CD4-positive, alpha-beta T cell (primary cell): ENCODE measurements around the gene TMEM213. TPM values are rescaled to one million over a fixed set of nuclear protein-coding genes. Genes with fewer than 3 reads are reported as not detected.

Experiments used
- ATAC-seq: fragments of 200-7000 bp; cut with Tn5 transposase; one replicate; pipeline ENCODE4 v1.10.0; 2022; ENCODE audit warnings: mild to moderate bottlenecking; ENCODE audit not compliant: poor library complexity
- CTCF ChIA-PET: fragments of 350-600 bp; sonication (Branson Sonifier 250); formaldehyde crosslinking; loops from one replicate; lab custom pipeline; 2021; ENCODE audit warnings: antibody characterized with exemption, inconsistent platforms; lab: Charles Lee
- POLR2A ChIA-PET: fragments of 350-600 bp; sonication (Branson Sonifier 250); formaldehyde crosslinking; loops from one replicate; lab custom pipeline; 2021; ENCODE audit warnings: antibody characterized with exemption, inconsistent platforms; lab: Charles Lee
- DNase-seq, 14 experiments: peaks; one replicate each; pipeline ENCODE4 v3.0.0-alpha.2; 2013 to 2020; ENCODE audit warnings: mixed read lengths in 2 of 14
- H3K27ac ChIP-seq, 2 donors: one replicate each; pipeline versions ENCODE4 v1.5.1 to v1.7.0; 2013; ENCODE audit warnings: low read length in 2 of 2, low read depth in 1 of 2, mild to moderate bottlenecking in 1 of 2
- H3K27me3 ChIP-seq, 2 experiments: 1 replicate in 1 of 2; 2 replicates in 1 of 2; pipeline versions ENCODE4 v1.6.1 to v1.7.0; 2013; ENCODE audit warnings: low read length in 2 of 2, control low read depth in 1 of 2, mild to moderate bottlenecking in 1 of 2, moderate library complexity in 1 of 2; ENCODE audit not compliant: insufficient read depth in 2 of 2, control insufficient read depth in 1 of 2
- H3K36me3 ChIP-seq: one replicate; pipeline ENCODE4 v1.6.1; 2013; ENCODE audit warnings: low read length, control low read depth; ENCODE audit not compliant: insufficient read depth
- H3K4me1 ChIP-seq: one replicate; pipeline ENCODE4 v1.6.1; 2013; ENCODE audit warnings: low read length, control low read depth; ENCODE audit not compliant: insufficient read depth
- H3K4me3 ChIP-seq: one replicate; pipeline ENCODE4 v1.5.1; 2013; ENCODE audit warnings: mild to moderate bottlenecking, low read length, moderate library complexity
- H3K9me3 ChIP-seq, 2 experiments: 1 replicate in 1 of 2; 2 replicates in 1 of 2; pipeline versions ENCODE4 v1.6.1 to v1.7.0; 2013; ENCODE audit warnings: low read length in 2 of 2, mild to moderate bottlenecking in 2 of 2, control low read depth in 1 of 2, moderate library complexity in 1 of 2; ENCODE audit not compliant: control insufficient read depth in 1 of 2, insufficient read depth in 1 of 2
- H3K27ac Mint-ChIP-seq: one replicate; pipeline ENCODE4 v1.8.0; 2020; ENCODE audit warnings: mixed read lengths
- H3K27me3 Mint-ChIP-seq: one replicate; pipeline ENCODE4 v1.8.0; 2021; ENCODE audit warnings: mixed read lengths
- H3K36me3 Mint-ChIP-seq: one replicate; pipeline ENCODE4 v1.8.0; 2021; ENCODE audit warnings: low read depth, mixed read lengths
- H3K4me1 Mint-ChIP-seq: one replicate; pipeline ENCODE4 v1.8.0; 2021; ENCODE audit warnings: low read depth, mixed read lengths
- H3K4me3 Mint-ChIP-seq: one replicate; pipeline ENCODE4 v1.8.0; 2020; ENCODE audit warnings: mild to moderate bottlenecking, mixed read lengths
- H3K9me3 Mint-ChIP-seq: one replicate; pipeline ENCODE4 v1.8.0; 2020; ENCODE audit warnings: mixed read lengths
- CTCF ChIP-seq: fragments of 200-600 bp; IDR thresholded peaks from one replicate; pipeline ENCODE4 v1.8.0; 2022; ENCODE audit warnings: antibody characterized with exemption, mild to moderate bottlenecking
- intact Hi-C, 2 experiments: fragments of 100-400 bp; cut with DNase I in 1 of 2; cut with micrococcal nuclease in 1 of 2; formaldehyde crosslinking; loops; one replicate each; pipeline versions ENCODE4 v1.15.1 to v1.9.0; 2023 to 2025; cut with DNase I, micrococcal nuclease
- total RNA-seq, 174 experiments: library from RNA in 2 of 174; stranded (reverse) in 2 of 174; gene quantifications; one replicate each; pipeline ENCODE4 v1.2.3 and lab custom pipeline; 2021 to 2026

The TMEM213 gene
- total RNA-seq, 2 experiments from 2014 or later: not detected

GRCh38 chr7:138825049-138825721 lies 27.4 kb downstream of the TMEM213 start:
- Histone ChIP-seq H3K27me3 (no peaks in the 10 kb centered on the region), H3K4me3 (no peak overlapping the region), H3K4me1 (no peaks in the 10 kb centered on the region), H3K27ac (no peak overlapping the region), H3K36me3 (no peaks in the 10 kb centered on the region), H3K9me3 (peaks cover 0 to 3% of the 10 kb centered on the region in 2 experiments)
- no peak overlapping the region for H3K27ac Mint-ChIP-seq
- no peak overlapping the region for H3K4me3 Mint-ChIP-seq
- TF ChIP-seq CTCF: no peak
- no peaks in the 10 kb centered on the region for H3K4me1 Mint-ChIP-seq
- CTCF ChIA-PET: no interaction called here
- no peak for ATAC-seq
- H3K9me3 Mint-ChIP-seq: no peaks in the 10 kb centered on the region
- POLR2A ChIA-PET: no interaction called here
- H3K27me3 Mint-ChIP-seq: no peaks in the 10 kb centered on the region
- intact Hi-C loops: no loop called here
- H3K36me3 Mint-ChIP-seq: no peaks in the 10 kb centered on the region
- no peak for DNase-seq

- intact Hi-C loops: no loop called here
These were observed 30.5 kb downstream of the TMEM213 start for GRCh38 chr7:138828302-138828701.

GRCh38 chr7:138829335-138829734 lies 31.5 kb downstream of the TMEM213 start:
- CTCF ChIA-PET: no interaction called here
- Histone ChIP-seq H3K27me3 (no peaks in the 10 kb centered on the region), H3K4me3 (no peak overlapping the region), H3K27ac (no peak overlapping the region), H3K36me3 (no peaks in the 10 kb centered on the region), H3K9me3 (peaks cover 0 to 3% of the 10 kb centered on the region in 2 experiments), H3K4me1 (no peaks in the 10 kb centered on the region)
- H3K36me3 Mint-ChIP-seq: no peaks in the 10 kb centered on the region
- POLR2A ChIA-PET: no interaction called here
- no peaks in the 10 kb centered on the region for H3K9me3 Mint-ChIP-seq
- no peak for TF ChIP-seq CTCF
- DNase-seq (no peak), ATAC-seq (no peak)
- peaks cover 7% of the 10 kb centered on the region for H3K27me3 Mint-ChIP-seq
- no peak overlapping the region for H3K4me3 Mint-ChIP-seq
- no peaks in the 10 kb centered on the region for H3K4me1 Mint-ChIP-seq
- intact Hi-C loops: no loop called here
- H3K27ac Mint-ChIP-seq: no peak overlapping the region

More at GRCh38 chr7:138828302-138828701, 30.5 kb downstream of the TMEM213 start:
- ATAC-seq: no peak
- no peak for DNase-seq
- no peaks in the 10 kb centered on the region for H3K36me3 ChIP-seq
- H3K9me3 Mint-ChIP-seq: no peaks in the 10 kb centered on the region
- H3K27ac ChIP-seq: no peak overlapping the region
- no peaks in the 10 kb centered on the region for H3K27me3 Mint-ChIP-seq
- no peak overlapping the region for H3K4me3 Mint-ChIP-seq
- no peak for TF ChIP-seq CTCF
- H3K27me3 ChIP-seq: no peaks in the 10 kb centered on the region
- ChIA-PET POLR2A (no interaction called here), CTCF (no interaction called here)
- no peaks in the 10 kb centered on the region for H3K4me1 ChIP-seq
- H3K4me1 Mint-ChIP-seq: no peaks in the 10 kb centered on the region
- H3K36me3 Mint-ChIP-seq: no peaks in the 10 kb centered on the region
- peaks cover 0 to 3% of the 10 kb centered on the region in 2 experiments for H3K9me3 ChIP-seq
- H3K27ac Mint-ChIP-seq: no peak overlapping the region
- H3K4me3 ChIP-seq: no peak overlapping the region
